ENCODE measurements around the gene TXNL4B.

Gene TXNL4B

GRCh38 chr16:72044825-72045359, 48.5 kb downstream of the TXNL4B start:
- DNase-seq (ENCODE audit: insufficient read length, low spot score): no peak
- no peak for TF ChIP-seq TAF1 (IDR thresholded peaks at IDR 0.05; ENCODE audit: low read depth, low read length)
- TF ChIP-seq PAX5 (IDR thresholded peaks at IDR 0.05; ENCODE audit: insufficient read depth, low read length, severe bottlenecking): no peak
- no peak for TF ChIP-seq POU2F2 (IDR thresholded peaks at IDR 0.05; ENCODE audit: low read depth, low read length)
- no peak for TF ChIP-seq POLR2A (IDR thresholded peaks at IDR 0.05; ENCODE audit: low read depth, low read length)
- no peak for TF ChIP-seq SPI1 (IDR thresholded peaks at IDR 0.05; ENCODE audit: low read depth, low read length)
- no peak for TF ChIP-seq POLR2AphosphoS5 (IDR thresholded peaks at IDR 0.05; ENCODE audit: low read depth, low read length)

DNA sequence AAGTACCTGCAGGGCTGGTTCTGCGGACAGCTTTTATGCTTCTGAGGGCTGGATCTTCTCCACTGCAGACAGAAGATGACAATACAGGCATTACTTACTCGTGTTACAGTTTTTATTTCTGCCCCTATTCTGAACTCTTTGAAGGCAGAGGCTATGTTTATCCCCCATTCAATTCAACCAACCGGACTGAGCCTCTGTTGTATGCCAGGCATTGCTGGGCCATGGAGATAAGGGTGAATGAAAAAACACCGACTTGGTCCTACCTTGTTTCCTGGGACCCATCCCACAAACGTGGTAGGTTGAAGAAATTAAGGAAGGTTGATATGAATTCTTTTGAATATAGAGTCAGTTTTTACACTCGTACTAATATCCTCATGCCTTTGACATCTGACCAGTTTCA, 49.1 kb downstream of the TXNL4B start:
- no peak for FAIRE-seq
- no peak for DNase-seq (ENCODE audit: insufficient read length, low spot score)
- TF ChIP-seq SPI1 (IDR thresholded peaks at IDR 0.05; ENCODE audit: low read depth, low read length) (no peak), TAF1 (IDR thresholded peaks at IDR 0.05; ENCODE audit: low read depth, low read length) (no peak), POLR2A (IDR thresholded peaks at IDR 0.05; ENCODE audit: low read depth, low read length) (no peak), POU2F2 (IDR thresholded peaks at IDR 0.05; ENCODE audit: low read depth, low read length) (no peak), POLR2AphosphoS5 (IDR thresholded peaks at IDR 0.05; ENCODE audit: low read depth, low read length) (no peak)

More at GRCh38 chr16:72044825-72045359, 48.5 kb downstream of the TXNL4B start:
- FAIRE-seq: no peak

DNA sequence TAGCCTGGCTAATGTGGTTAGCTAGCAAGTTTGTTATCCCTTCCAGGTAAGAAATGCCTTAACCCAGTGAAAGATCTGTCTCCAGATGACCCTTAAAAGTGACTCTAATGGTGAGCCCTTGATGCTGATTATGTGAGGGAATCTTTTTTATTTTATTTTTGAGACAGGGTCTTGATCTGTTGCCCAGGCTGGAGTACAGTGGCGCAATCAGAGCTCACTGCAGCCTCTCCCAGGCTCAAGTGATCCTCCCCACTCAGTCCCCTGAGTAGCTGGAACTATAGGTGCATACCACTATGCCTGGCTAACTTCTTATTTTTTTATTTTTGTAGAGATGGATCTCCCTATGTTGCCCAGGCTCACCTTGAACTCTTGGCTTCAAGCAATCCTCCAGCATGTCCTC, 49.9 kb downstream of the TXNL4B start:
- FAIRE-seq (no peak), DNase-seq (ENCODE audit: insufficient read length, low spot score) (no peak)
- no peak for TF ChIP-seq SPI1 (IDR thresholded peaks at IDR 0.05; ENCODE audit: low read depth, low read length)
- TF ChIP-seq POLR2AphosphoS5 (IDR thresholded peaks at IDR 0.05; ENCODE audit: low read depth, low read length): no peak
- TF ChIP-seq POU2F2 (IDR thresholded peaks at IDR 0.05; ENCODE audit: low read depth, low read length): no peak
- no peak for TF ChIP-seq POLR2A (IDR thresholded peaks at IDR 0.05; ENCODE audit: low read depth, low read length)
- TF ChIP-seq TAF1 (IDR thresholded peaks at IDR 0.05; ENCODE audit: low read depth, low read length): no peak
- no peak for TF ChIP-seq PAX5 (IDR thresholded peaks at IDR 0.05; ENCODE audit: insufficient read depth, low read length, severe bottlenecking)

- no peak for DNase-seq (ENCODE audit: insufficient read length, low spot score)
- FAIRE-seq: no peak
- no peak for TF ChIP-seq POU2F2 (IDR thresholded peaks at IDR 0.05; ENCODE audit: low read depth, low read length)
- no peak for TF ChIP-seq PAX5 (IDR thresholded peaks at IDR 0.05; ENCODE audit: insufficient read depth, low read length, severe bottlenecking)
- no peak for TF ChIP-seq TAF1 (IDR thresholded peaks at IDR 0.05; ENCODE audit: low read depth, low read length)
- TF ChIP-seq POLR2AphosphoS5 (IDR thresholded peaks at IDR 0.05; ENCODE audit: low read depth, low read length): no peak
- TF ChIP-seq POLR2A (IDR thresholded peaks at IDR 0.05; ENCODE audit: low read depth, low read length): no peak
- TF ChIP-seq SPI1 (IDR thresholded peaks at IDR 0.05; ENCODE audit: low read depth, low read length): no peak
Observed at GRCh38 chr16:72043058-72043457, 50.4 kb downstream of the TXNL4B start.

DNA sequence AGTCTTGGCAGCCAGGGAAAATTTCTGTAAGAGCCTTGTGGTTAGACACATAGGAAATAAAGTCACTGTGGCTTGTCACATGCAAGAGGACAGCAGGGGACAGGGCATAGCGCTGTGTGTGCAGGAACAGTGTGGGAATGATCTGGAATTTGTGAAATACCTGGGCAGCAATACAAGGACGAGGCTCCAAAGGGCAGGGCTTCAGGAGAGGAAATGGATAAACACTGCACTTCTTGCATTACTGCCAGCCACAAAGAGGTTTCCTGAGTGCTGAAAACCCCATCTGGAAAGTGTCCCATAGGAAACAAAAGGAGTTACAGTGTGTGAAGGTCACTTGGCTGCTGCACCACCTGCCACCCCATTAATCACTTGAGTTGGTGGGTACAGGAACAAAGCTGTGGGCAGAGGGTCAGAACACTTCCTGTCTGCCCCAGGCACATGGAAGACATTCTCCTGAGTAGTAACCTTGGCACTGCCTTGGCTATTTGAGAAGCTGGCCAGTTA, 51.2 kb downstream of the TXNL4B start:
- no peak for DNase-seq (ENCODE audit: insufficient read length, low spot score)
- TF ChIP-seq POU2F2 (IDR thresholded peaks at IDR 0.05; ENCODE audit: low read depth, low read length) (no peak), PAX5 (IDR thresholded peaks at IDR 0.05; ENCODE audit: insufficient read depth, low read length, severe bottlenecking) (no peak), POLR2AphosphoS5 (IDR thresholded peaks at IDR 0.05; ENCODE audit: low read depth, low read length) (no peak), SPI1 (IDR thresholded peaks at IDR 0.05; ENCODE audit: low read depth, low read length) (no peak), TAF1 (IDR thresholded peaks at IDR 0.05; ENCODE audit: low read depth, low read length) (no peak), POLR2A (IDR thresholded peaks at IDR 0.05; ENCODE audit: low read depth, low read length) (no peak)
- no peak for FAIRE-seq

- no peak for TF ChIP-seq POLR2AphosphoS5 (IDR thresholded peaks at IDR 0.05; ENCODE audit: low read depth, low read length)
- TF ChIP-seq SPI1 (IDR thresholded peaks at IDR 0.05; ENCODE audit: low read depth, low read length): no peak
- no peak for TF ChIP-seq PAX5 (IDR thresholded peaks at IDR 0.05; ENCODE audit: insufficient read depth, low read length, severe bottlenecking)
- TF ChIP-seq POLR2A (IDR thresholded peaks at IDR 0.05; ENCODE audit: low read depth, low read length): no peak
- TF ChIP-seq POU2F2 (IDR thresholded peaks at IDR 0.05; ENCODE audit: low read depth, low read length): no peak
- no peak for TF ChIP-seq TAF1 (IDR thresholded peaks at IDR 0.05; ENCODE audit: low read depth, low read length)
- FAIRE-seq (no peak), DNase-seq (ENCODE audit: insufficient read length, low spot score) (no peak)
Observed at GRCh38 chr16:72036098-72036497, 57.3 kb downstream of the TXNL4B start.
